NCI-H2196 treated with DMSO at 0.1 percent for 48 hours (cell line): ENCODE data around the gene PRR36.
"Not testable (repeated sequence)": the region's sequence is repeated elsewhere in the genome, so short reads cannot be mapped to it uniquely, and the experiment has no call there.

Experiments
- DNase-seq: peaks from one replicate; lab custom pipeline; 2025; ENCODE audit not compliant: unreplicated experiment; lab: John Stamatoyannopoulos, UW

The PRR36 gene

DNA sequence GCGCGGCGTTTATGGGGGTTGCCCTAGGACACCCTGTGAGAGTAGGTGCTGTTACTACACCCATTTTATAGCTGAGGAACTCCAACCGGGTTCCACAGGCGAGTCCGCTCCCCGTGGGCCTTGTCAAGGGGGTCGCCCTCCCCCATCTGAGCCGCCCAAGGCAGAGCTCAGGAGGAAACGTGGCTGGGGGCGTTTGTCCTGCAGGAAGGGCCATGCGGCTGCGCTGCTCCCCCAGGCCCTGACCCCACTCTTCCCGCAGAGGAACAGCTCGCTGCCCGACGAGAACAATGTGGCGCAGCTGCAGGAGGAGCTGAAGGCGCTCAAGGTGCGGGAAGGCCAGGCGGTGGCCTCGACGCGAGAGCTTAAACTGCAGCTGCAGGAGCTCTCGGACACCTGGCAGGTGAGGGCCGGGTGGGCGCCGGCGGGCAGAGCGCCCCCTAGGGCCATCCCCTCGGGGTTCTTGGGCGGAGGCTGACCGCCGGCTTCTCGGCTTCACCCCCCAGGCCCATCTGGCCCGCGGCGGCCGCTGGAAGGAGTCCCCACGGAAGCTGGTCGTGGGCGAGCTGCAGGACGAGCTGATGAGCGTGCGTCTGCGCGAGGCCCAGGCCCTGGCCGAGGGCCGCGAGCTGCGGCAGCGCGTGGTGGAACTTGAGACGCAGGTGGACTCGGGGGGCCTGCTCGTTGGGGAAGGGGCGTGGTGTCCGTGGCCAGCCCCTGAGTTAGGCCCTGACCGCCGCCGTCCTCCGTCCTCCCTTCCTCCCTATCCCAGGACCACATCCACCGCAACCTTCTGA is 12.4 kb downstream of the PRR36 start:
- DNase-seq: no peak

DNA sequence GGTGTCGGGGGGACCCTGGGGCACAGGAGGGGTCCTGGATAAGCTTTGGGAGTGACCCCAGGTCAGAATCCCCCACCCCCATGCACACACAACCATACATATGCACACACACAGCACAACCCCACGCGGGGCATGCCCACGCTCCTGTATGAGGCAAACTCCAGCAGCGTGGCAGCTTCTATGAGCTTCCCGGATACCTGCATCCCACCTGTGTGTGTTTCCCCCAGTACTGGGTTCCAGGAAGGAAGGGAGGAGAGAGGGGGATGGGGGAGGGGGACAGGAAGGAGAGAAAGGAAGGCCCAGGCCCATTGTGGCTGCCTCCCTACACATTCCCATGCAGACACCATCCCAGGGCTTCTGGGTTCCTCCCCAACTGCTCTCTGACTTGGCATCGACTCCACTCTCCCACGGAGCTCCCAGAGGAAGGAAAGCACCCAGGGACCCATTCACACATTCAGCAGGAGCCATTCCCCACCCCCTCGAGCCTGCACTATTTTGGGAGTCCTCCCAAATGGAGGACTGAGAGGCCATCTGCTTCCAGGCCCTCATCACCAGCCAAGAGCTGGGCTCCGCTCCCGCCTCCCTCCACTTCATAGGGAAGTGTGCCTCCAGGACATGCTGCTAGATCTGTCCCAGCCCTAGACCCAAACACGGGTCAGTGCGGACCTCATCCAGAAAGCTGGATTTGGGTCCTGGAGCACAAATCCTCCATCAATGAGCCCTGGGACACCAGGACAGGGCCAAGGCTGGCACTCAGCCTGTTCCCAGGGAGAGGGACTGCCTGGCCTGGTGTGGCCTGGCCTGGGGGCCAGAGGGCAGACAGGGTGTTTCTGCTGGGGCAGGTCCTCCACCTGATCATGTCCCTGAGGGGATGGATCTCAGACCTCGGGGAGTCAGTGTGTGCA is 13.2 kb downstream of the PRR36 start:
- DNase-seq: no peak

DNA sequence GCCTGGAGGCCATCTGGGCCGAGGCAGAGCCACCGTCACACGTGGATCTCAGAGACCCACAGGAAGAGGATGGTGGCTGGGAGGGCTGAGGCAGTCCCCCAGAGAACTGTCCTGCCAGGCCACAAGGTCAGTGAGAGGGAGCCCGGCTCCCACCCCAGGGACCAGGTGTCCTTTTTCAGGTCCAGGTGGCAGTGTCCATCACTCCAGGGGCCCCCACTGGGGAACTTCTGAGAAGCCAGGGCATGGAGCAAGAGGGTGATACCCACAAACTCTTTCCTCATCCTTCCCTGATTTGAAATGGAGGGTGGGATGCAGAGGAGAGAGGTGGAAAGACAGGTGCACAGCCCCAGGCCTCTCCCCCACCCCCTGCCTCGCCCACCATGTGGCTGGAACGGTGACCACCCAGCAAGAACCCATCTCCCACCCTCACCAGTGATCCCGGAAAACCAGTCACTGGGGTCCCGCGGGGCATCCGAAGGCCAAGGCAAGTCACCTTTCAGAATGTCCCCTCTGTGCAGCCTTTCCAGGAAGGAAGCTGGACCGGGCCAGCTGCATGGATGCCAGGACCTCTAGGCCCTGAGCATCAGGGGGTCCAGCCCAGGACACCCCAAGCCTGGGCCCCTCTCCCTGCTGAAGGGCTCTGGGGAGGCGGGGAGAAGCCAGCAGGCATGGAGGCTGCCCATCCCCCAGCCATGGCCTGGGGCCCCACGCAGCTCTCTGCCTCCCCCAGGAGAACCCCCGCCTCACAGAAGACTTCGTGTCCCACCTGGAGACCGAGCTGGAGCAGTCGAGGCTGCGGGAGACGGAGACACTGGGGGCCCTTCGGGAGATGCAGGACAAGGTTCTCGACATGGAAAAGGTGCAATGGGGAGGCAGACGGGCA is 14.1 kb downstream of the PRR36 start:
- DNase-seq: no peak

DNA sequence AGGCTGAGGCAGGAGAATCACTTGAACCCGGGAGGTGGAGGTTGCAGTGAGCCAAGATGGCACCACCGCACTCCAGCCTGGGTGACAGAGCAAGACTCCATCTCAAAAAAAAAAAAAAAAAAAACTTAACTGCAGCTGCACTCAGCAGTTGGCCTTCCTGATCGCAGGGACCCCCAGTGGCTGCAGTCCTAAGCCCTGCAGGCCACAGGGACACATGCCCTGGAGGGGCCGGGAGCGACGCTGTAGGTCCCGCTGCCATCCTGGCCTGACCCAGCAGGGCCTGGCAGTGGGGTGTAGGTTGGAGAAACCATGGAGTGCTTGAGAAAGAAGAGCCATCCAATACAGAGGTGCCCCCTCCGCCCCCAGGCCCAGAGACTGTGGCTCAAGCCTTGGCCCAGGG is 15.1 kb downstream of the PRR36 start:
- DNase-seq: not testable (repeated sequence)

DNA sequence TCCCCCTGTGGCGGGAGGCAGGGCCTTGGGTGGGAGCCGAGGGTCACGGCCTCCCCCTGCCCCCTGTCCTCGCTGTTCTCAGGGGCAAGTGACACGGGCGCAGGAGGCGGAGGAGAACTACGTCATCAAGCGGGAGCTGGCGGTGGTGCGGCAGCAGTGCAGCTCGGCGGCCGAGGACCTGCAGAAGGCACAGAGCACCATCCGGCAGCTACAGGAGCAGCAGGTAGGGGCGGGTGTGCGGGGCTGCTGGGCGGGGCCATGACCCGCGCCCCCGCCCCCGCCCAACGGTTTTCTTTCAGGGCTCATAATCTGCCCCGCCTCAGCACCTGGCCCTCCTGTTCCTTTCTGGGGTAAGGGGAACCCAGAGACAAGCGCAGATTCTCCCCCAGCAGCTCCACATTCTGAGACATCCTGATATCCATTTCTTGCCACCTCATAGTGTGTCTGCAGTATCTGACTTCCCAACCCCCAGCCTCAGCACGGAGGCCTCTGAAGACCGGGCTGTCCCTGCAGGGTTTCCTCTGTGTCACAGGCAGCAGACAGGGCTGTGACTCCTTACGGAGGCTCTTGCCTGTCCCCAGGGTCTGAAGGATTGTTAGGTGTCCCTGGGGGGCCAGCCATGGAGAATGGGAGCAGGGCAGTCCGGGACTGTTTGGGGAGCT is 15.9 kb downstream of the PRR36 start:
- DNase-seq: no peak

DNA sequence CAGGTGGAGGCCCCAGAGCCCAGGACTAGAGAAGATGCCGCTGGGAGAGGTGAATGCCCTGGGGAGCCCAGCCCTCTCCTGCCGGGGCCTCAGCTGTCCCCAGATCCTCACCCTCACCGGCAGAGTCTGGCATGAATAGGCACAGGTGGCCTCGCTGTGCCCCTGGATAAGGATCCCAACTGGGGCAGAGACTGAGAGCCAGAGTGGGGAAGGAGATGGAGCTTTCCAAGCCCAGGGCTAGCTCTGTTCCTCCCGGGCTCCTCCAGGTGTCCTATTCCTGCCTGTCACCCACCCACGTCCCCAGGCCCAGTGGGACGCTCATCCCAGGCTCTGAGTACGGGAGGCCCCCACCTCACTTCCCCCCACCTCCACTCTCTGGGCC is 16.5 kb downstream of the PRR36 start:
- no peak for DNase-seq

DNA sequence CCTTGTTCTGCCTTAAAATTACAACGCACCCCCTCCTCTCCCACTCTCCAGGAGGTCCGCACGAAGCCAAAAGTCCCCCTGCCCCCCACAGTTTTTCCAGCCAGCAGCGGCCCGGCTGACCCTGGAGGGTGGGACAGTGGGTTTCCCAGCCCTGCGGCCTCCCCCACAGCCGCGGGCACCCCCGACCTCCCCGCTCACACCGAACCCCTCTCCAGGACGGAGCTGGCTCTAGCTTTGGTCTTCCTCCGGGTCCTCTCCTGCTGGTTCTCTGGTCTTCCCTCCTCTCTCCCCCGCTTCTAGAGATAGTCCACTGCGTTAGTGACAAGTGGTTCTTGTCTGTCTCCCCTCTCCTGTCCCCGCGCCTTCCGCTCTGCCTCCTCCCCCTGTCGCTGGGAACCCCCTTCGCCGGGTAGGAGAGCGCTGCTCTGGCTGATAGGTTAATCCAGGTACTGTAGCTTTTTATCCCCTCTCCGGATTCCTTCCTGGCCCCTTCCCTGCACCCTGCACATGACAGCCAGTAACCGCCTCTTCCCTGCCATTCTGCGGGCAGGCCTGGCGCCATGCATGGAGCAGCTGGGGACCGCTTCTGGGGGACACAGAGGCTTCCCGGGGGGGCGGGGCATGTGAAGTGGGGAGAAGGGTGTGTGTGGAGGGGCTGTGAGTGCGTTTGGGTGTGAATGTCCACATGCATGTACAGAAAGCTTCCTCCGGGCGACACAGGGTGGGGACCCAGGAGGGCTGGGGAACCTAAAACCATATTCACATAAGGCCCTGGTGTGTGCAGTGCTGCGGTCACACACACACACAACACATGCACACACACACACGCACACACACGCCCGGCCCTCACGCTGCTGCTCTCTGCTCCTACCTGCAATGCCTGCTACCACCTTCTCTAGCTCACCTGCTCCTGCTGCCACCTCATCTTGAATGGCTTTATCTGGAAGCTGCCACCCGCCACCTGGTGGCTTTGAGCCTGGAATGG is 17.2 kb downstream of the PRR36 start:
- DNase-seq: no peak

DNA sequence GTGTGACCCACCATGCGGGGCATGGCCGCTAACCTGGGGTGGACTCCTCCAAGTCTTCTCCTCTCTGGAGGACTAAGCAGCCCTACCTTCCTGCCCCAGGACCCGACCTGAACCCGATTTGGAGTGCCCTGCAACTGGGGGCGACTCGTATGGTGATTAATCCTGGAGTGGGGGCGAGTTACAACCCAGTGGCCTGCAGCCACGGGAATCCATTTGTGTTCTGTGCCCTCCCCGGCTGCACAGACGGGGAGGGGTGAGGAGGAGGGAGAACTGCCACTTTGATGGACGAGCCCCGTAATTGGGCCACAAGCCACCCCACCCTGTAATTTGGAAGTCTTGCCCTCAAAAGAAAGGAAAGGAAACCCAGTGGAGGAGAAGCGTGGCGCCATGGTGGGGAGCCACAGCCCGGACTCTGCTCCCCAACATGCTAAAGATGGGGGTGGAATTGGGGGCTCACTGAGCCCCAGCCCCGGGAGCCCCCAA is 18.0 kb downstream of the PRR36 start:
- no peak for DNase-seq

DNA sequence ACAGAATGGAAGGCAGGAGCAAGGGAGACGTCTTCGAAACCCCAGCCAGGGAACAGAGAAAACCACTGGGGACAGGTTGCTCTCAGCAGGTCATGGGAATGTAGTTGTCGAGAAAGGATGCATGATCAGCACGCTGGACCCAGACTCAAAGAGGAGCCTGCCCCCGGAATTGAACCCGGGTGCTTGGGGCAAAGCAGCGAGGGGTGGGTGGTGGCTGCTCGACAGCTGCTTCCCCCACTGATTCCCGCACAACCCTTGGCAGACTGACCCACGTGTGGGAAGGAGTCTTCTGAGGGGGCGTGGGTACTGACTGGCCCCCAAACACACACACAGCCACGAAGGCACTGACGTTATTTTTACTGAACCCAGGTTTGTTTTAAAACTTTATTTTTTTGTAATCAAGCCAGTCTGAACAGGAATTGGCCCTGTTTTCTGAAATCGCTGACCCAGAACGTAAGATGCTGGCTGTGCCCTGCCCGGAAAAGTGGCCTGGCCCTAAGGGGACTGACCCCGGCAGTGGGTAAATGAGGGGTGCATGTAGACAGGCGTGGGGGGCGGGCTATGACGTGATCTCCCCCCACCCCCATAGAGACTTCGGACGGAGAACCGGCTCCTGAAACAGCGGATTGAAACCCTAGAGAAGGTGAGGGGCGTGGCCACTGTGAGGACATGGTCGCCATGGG is 18.6 kb downstream of the PRR36 start:
- DNase-seq: no peak

DNA sequence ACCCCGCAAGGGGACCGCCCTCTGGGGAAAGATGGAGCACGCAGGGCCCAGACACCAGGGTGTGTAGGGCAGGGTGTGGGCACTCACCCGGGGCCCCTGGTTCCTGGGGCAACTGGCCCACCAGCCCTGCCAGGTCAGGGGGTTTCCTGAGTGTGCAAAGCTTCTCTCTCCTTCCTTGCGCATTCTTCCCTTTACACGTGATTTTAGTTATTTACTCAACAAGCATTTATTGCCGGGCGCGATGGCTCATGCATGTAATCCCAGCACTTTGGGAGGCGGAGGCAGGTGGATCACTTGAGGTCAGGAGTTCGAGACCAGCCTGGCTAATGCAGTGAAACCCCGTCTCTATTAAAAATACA is 20.4 kb downstream of the PRR36 start:
- DNase-seq: peak; percentile 21

DNA sequence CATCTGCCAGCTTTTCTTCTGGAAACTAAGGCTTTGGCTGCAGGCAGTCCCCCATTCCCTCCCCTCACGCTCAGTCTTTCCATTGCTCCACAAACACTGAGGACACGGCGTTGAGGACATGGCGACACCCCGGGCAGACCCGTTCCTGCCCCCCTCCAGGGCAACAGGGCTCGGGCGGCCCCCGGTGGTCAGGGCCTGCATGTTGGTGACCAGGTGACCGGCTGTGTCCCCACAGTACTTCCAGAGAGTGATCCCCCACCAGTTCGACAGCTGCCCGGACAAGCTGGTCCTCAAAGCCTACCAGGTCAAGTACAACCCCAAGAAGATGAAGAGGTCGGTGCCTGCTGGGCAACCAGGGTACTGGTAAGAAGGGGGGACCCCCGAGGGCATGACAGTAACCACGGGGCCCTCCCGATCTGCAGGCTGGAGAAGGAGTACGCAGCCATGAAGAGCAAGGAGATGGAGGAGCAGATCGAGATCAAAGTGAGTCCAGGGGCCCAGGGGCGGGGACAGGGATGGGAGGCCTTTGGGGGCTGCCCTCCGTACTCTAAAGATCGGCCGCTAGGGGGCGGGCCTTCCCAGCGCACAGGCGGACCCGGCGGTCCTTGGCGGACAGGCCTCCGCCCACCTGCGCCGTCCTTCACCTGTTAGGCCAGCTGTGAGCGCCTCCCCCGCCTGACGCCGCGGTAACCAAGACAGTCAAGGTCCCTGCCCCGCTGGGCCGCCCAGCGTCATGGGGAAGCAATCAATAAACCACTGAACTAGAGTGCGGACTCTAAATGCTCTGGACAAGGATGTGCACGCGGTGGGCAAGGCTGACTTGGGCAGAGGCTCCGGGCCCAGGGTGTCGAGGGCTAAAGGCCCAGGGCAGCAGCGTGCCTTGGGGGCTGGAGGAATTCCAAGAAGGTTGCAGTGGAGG is 21.1 kb downstream of the PRR36 start:
- DNase-seq: peak; percentile 94

DNA sequence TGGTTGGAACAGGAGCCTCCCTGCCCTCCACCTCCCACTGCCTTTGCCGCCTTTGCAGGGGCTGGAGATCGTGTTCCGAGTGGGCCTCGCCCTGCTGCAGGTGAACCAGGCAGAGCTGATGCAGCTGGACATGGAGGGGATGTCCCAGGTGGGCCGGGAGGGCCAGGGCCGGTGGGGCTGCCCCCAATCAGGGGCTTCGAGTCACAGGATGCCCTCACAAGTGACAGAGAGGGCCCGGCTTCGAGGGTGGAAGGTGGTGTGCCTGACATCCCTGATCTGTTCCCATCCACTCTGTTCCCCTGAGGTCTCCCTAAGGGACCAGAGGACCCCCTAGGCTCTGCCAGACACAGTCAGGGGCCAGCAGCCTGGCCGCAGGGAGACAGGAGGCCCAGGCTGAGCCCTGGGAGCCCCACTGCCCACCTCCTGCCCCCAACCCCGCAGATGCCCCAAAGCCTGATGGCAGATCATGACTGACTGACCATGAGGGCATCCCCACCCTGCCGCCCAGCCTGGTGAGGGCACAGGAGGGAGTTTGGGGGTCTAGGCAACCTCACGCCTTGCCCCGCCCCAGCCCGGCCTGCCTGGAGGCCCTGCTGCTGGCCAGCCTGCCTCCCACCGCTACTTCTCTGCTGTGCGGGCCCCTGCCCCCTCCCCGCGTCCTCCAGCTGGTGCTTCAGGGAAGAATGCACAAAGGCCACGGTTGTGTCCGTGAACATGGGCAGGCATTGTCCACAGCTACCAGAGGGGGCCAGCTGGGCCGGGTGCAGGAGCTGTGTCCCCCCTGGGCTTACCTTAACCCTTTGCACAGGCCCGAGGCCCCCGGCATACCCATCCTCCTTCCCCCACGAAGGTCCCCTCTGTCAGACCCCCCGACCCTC is 22.3 kb downstream of the PRR36 start:
- DNase-seq: no peak

DNA sequence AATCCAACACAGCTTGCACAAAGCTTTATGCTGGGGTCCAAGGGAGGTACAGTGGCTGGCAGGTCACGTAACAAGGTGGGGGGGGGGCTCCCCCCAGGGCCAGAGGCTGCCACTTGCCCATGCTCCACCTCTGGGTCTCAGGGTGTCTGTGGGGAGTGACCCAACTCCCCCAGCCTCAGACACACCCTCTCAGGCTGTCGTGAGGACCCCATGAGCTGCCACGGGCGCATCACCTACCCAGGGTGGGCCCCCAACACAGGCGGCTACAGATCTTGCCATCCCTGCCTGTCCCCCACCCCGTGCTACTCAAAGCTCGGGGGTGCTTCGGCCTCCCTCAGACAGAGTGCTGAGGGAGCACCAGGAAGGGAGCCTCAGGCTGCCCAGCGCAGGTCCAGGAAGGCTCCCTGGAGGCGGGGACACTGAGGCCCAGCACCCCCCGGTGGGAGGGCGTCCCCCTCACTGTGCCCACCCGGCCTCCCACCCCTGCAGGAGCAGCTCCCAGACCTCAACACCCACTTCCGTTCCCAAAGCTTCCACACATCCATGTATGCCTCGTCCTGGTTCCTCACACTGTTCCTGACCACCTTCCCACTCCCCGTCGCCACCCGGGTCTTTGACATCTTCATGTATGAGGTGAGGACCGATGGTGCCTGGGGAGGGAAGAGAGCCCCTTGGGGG is 23.1 kb downstream of the PRR36 start:
- no peak for DNase-seq

DNA sequence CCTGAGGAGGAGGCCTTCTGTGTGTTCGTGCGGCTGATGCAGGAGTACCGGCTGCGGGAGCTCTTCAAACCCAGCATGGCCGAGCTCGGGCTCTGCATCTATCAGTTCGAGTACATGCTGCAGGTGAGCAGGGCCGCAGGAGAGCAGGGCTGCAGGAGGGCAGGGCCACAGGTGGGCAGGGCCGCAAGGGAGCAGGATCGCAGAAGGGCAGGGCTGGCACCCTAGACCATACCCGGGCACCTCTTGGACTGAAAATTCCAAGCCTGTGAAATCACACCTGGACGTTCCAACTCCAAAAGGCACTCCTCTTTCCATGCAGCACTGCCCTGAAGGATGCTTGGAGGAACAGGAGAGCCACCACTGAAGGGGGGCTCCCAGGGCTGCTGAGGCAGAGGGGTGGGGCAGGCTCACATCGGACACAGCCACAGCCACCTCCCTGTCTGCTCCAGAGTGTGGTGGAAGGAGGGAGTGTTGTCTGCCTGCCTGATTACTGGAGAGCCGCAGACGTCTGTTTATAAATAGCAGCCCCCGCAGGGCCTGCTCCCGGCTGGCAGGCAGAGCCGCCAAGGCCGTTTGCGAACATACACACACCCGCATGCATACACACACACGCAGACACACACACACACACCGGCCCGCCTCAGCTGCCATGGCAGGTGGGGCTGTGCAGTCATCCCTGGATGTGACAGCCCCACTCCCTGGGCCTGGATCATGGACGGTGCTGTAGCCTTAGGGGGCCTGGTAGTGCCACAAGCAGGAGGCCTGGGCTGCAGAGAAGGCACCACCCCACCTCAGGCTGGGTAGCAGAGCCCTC is 24.0 kb downstream of the PRR36 start:
- no peak for DNase-seq

DNA sequence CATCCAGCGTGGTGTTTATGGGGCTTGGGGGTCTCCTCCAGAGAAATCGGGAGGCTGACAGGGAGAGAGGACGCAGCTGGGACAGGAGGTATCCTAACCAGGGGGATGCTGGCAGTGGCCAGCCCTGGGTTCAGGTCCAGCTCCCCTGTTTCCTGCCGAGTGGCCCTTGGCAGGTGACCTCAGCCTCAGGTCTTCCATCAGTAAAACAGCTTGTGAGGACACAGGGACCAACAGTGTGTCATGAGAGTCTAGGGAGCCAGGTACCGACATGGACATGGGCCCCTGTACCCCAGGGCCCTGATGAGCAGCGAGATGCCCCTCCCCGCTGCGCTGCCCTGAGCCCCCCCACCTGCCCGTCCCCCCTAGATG is 24.6 kb downstream of the PRR36 start:
- DNase-seq: no peak
